ENCODE data around the gene TCEAL9. TPM values are rescaled to one million over a fixed set of nuclear protein-coding genes. Genes with fewer than 3 reads are reported as not detected.

The TCEAL9 gene, protein sequence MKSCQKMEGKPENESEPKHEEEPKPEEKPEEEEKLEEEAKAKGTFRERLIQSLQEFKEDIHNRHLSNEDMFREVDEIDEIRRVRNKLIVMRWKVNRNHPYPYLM
- total RNA-seq: 10 to 100 TPM; 32.2 to 47.0 (median 35.2) TPM
- polyA plus RNA-seq: 99.5 TPM
- long read RNA-seq, donor 1, transcript TCEAL9-201 (2 exons, 699 nt): minor isoform, 6 of 21 reads
- long read RNA-seq, donor 1, transcript TCEAL9-202 (3 exons, 1,033 nt): major isoform, 15 of 21 reads
- long read RNA-seq, donor 1, partial matches to known transcripts: 0 of 21 reads
- long read RNA-seq, donor 1, other reads (novel, unspliced or antisense): 0 of 21 reads
- long read RNA-seq, donor 2, transcript TCEAL9-202 (3 exons, 1,033 nt): major isoform, 8 of 10 reads
- long read RNA-seq, donor 2, partial matches to known transcripts: 0 of 10 reads
- long read RNA-seq, donor 2, other reads (novel, unspliced or antisense): 0 of 10 reads
- long read RNA-seq, donor 3, transcript TCEAL9-201 (2 exons, 699 nt): major isoform, 12 of 20 reads
- long read RNA-seq, donor 3, partial matches to known transcripts: 0 of 20 reads
- long read RNA-seq, donor 3, other reads (novel, unspliced or antisense): 1 of 20 reads
- long read RNA-seq, donor 4, transcript TCEAL9-202 (3 exons, 1,033 nt): major isoform, 16 of 24 reads
- long read RNA-seq, donor 4, transcript TCEAL9-201 (2 exons, 699 nt): minor isoform, 7 of 24 reads
- long read RNA-seq, donor 4, partial matches to known transcripts: 0 of 24 reads
- long read RNA-seq, donor 4, other reads (novel, unspliced or antisense): 0 of 24 reads

DNA sequence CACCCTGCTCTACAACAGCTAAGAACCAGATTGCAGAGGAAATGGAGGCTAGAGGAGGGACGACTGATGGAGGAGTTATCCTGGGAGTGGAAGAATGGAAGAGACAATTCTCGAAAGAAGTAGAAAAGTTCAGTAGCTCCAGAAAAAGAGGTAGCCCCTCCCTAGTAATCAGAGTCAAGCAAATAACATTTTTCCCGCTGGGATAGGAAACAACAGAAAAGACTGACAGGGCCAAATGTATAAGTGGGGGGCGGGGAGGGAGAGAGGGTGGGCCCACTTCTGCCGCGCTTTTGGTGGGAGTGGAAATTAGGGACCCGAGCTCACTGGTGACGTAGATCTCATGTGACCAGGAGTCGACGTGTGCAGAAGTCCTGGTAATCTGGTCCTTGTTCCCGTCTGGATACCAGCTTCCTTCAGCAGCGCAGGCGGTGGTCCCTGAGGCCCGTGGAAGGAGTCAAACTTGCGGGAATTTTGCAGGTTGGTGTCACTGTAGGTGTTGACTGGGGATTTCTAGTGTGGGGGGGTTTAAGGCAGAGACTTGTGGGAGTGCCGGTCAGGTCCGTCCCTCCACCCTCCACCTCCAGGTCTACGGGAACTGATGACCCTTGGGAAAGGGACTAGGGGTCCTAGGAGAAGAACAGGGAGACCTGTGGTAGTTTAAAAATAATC is at the start of gene TCEAL9:
Gene TCEAL9 (plus strand): TSS at position 377 of the 669 bp plus-strand sequence. CDS start 1,179 bp downstream, outside the sequence.
- no peaks in the 10 kb centered on the region for H3K9me3 ChIP-seq (ENCODE audit: control insufficient read depth, low read length)
- no peaks in the 10 kb centered on the region for H3K27me3 ChIP-seq (ENCODE audit: control insufficient read depth, insufficient read depth)
- peak within 1 kb of the TSS; percentile 93 for H3K4me3 ChIP-seq (ENCODE audit: low read length)
- under 1% methylated on average over 18 of the region's 18 CpGs for WGBS
- peak; percentile 97 for ATAC-seq
- peak within 1 kb of the TSS; percentile 91 for H3K27ac ChIP-seq (ENCODE audit: low read length)
- intact Hi-C loops (cut with DNase I): no loop called here
- no peaks in the 10 kb centered on the region for H3K4me1 ChIP-seq (ENCODE audit: control insufficient read depth, insufficient read depth, low read length)
- DNase-seq: peak; percentile 61 to 81 (median 77)

DNA sequence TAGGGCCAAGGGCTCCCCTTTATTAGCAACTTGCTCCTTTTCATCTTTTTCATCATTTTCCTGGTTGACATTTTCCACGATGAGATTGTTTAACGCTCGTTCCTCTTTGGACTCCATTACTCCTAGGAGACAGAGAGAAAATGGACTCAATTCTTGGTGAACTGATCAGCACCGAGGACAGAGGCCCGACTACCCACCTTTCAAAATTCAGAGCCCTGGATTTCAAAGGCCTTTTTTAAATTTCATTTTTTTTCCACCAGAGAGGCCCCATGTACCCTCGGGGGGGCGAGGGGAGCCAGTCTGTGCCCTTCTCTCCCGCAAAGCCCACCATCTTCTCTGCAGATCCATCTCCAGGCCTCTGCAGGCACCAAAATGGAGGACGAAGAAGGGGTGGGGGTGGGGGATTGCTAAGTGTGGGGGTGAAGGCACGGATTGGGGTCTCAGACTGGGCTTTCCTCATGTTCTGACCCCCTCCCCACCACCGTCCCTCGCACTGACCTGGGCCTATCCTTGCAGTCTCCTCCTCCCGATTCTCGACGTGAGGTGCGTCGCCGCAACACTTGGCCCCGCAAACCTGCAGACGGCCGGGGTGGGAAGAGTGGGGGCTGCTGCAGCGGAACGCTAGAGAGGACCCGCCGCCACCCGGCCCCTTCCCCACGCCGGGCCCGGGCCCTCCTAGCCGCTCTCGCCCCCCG is 46.3 kb upstream of the TCEAL9 start:
- no peaks in the 10 kb centered on the region for H3K9me3 ChIP-seq (ENCODE audit: control insufficient read depth, low read length)
- intact Hi-C loops (cut with DNase I): no loop called here
- ATAC-seq (no peak), DNase-seq (no peak)
- H3K27me3 ChIP-seq (ENCODE audit: control insufficient read depth, insufficient read depth): no peaks in the 10 kb centered on the region
- no peaks in the 10 kb centered on the region for H3K4me1 ChIP-seq (ENCODE audit: control insufficient read depth, insufficient read depth, low read length)
- 18% methylated on average over 32 of the region's 32 CpGs for whole genome bisulfite sequencing
- H3K4me3 ChIP-seq (ENCODE audit: low read length): peak overlapping the region; percentile 37
- no peak overlapping the region for H3K27ac ChIP-seq (ENCODE audit: low read length)

DNA sequence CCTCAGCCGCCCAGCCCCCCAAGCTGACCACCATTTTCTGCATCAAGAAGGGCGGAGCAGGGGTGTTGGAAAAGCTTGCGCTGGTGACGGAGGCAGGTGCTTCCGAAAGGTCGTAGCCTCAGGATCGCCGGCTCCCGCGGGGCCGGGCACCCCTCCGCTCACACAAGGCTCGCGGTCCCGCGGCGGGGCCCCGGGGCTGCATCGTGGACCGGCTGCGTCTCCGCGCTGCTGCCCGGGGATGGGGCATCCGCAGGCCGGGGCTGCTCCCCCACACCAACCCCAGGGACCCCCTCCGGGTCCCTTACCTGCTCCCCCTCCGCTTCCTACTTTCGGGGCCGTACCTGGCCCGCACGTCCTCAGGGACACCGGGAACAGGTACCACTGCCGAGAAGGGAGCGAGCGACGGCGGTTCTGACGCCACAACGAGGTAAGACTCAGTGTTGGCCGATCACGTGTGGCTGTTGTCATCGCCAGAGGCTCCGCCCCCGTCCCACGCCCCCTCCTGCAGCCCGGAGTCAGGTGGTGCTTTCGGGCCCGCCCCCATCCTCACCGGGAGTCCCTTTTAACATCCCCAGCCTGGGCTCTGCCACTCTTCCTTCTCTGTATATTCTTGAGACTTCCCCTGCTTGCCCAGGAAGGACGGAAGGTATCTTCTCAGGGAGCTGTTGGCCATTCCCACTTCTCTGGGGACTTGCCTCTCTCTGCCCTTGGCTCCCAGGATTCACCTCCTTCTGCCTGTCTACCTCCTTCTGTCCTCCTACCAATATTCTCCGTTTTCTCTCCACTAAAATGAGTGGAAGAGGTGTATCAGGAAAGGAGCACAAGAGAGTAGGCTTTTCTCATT is 45.5 kb upstream of the TCEAL9 start, which contains the start of gene BEX2:
Gene BEX2 (minus strand): TSS at position 436 of the 844 bp plus-strand sequence. CDS start 1,014 bp downstream, outside the sequence.
- H3K27me3 ChIP-seq (ENCODE audit: control insufficient read depth, insufficient read depth): no peaks in the 10 kb centered on the region
- H3K9me3 ChIP-seq (ENCODE audit: control insufficient read depth, low read length): no peaks in the 10 kb centered on the region
- peak within 1 kb of the TSS; percentile 37 for H3K4me3 ChIP-seq (ENCODE audit: low read length)
- no peaks in the 10 kb centered on the region for H3K4me1 ChIP-seq (ENCODE audit: control insufficient read depth, insufficient read depth, low read length)
- ATAC-seq: peak; percentile 90 to 95
- H3K27ac ChIP-seq (ENCODE audit: low read length): no peak within 1 kb of the TSS
- 3% methylated on average over 51 of the region's 52 CpGs for WGBS
- peak; percentile 44 to 86 (median 75) for DNase-seq
- intact Hi-C loops (cut with DNase I): no loop called here

DNA sequence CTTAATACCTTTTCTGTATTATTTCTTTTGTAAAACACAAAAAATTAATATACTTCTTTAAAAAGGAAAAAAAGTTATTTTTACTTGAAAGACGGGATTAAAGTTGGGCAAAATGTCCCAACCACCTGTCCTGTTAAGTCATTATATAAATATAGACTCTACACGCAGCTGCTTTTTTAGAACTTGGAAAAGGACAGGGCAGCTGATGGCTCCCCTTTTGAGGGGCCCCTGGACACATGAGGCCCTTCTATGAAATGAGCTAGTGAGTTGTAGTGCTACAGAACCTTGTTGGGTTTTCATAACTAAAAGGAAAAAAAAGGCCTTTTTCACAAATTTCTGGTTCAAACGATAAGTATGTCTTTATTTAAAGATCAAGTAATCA is 44.9 kb upstream of the TCEAL9 start:
- no peaks in the 10 kb centered on the region for H3K27me3 ChIP-seq (ENCODE audit: control insufficient read depth, insufficient read depth)
- DNase-seq: no peak
- no peaks in the 10 kb centered on the region for H3K9me3 ChIP-seq (ENCODE audit: control insufficient read depth, low read length)
- WGBS: 79% methylated on average over 3 of the region's 3 CpGs
- no peak overlapping the region for H3K27ac ChIP-seq (ENCODE audit: low read length)
- H3K4me3 ChIP-seq (ENCODE audit: low read length): no peak overlapping the region
- intact Hi-C loops (cut with DNase I): no loop called here
- H3K4me1 ChIP-seq (ENCODE audit: control insufficient read depth, insufficient read depth, low read length): no peaks in the 10 kb centered on the region
- no peak for ATAC-seq

DNA sequence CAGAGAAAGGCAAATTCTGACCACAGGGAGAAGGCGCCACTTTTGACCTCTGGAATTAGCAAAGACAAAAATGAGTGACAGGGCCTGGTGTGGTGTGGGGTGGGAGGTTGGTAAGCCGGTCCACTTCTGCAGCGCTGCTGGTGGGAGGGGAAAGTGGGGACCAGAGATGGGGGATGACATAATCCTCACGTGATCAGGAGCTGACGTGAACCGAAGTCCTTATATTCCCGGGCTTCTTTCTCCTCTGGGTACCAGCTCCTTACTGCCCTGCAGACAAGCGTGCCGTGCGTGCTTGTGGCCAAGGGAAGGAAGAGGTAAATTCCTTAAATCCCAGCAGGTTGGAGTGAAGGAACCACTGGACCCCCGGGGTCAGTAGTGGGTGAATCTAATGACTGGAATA is 26.3 kb upstream of the TCEAL9 start, which contains the start of gene TCEAL7:
Gene TCEAL7 (plus strand): TSS at position 249 of the 400 bp plus-strand sequence. CDS start 1,165 bp downstream, outside the sequence.
- peak; percentile 77 to 88 for ATAC-seq
- no peaks in the 10 kb centered on the region for H3K27me3 ChIP-seq (ENCODE audit: control insufficient read depth, insufficient read depth)
- intact Hi-C loops (cut with DNase I): no loop called here
- no peaks in the 10 kb centered on the region for H3K9me3 ChIP-seq (ENCODE audit: control insufficient read depth, low read length)
- H3K4me3 ChIP-seq (ENCODE audit: low read length): peak within 1 kb of the TSS; percentile 70
- H3K27ac ChIP-seq (ENCODE audit: low read length): no peak within 1 kb of the TSS
- peak in 1 of 3 donors; percentile 57 for DNase-seq
- H3K4me1 ChIP-seq (ENCODE audit: control insufficient read depth, insufficient read depth, low read length): no peaks in the 10 kb centered on the region
- WGBS: 21% methylated on average over 11 of the region's 11 CpGs

DNA sequence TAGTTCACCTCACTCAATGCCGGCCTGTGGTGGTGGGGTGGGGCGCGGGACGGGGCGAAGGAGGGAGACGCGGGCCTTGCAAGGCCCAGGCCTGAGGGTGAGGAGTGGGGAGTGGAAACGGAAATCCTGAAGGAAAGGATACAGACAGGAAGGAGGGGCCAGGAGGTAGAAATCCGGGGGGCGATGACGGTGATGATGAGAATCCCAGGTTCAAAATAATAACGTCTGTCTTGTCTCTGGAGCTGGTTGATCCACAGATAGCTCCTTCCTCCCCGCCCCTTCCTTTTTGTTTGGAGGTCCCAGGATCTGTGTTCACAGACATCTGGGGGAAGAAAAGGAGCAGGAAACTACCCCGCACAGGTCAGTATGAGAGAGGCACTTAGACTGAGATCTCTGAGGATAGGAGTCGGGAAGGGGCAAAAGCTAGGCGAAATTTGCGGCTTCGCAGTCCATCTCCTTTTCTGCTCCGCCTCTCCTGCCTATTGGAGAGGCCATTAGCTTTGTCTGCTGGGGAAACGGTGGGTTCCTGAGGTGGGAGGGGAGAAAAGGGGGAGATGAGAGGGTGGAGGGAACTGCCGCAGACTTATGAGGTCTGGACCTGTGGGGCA is 25.5 kb upstream of the TCEAL9 start:
- intact Hi-C loops (cut with DNase I): no loop called here
- Histone ChIP-seq H3K4me1 (ENCODE audit: control insufficient read depth, insufficient read depth, low read length) (no peaks in the 10 kb centered on the region), H3K4me3 (ENCODE audit: low read length) (peak overlapping the region; percentile 70), H3K27ac (ENCODE audit: low read length) (no peak overlapping the region), H3K27me3 (ENCODE audit: control insufficient read depth, insufficient read depth) (no peaks in the 10 kb centered on the region), H3K9me3 (ENCODE audit: control insufficient read depth, low read length) (no peaks in the 10 kb centered on the region)
- ATAC-seq: peak; percentile 45 to 57
- no peak for DNase-seq
- WGBS: 9% methylated on average over 21 of the region's 21 CpGs

DNA sequence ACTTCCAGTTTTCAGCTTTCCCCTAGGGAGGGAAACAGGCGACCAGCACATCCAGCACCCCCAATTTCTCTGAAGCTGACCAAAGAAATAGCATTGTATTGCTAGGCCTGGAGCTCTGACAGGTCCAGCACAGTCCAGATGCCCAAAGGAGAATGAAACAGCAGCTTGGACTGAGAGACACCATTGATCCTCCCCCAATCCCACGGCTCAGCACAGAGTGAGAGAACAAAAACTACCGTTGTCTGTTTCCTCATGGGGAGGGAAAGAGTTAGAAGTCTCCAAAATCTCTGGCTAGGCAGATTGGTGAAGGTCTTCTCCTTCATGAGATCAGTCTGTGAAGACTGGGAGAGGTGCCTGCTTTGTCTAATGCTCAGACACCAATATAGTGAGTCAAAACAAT is 17.6 kb upstream of the TCEAL9 start:
- ATAC-seq: no peak
- Histone ChIP-seq H3K4me3 (ENCODE audit: low read length) (no peak overlapping the region), H3K27me3 (ENCODE audit: control insufficient read depth, insufficient read depth) (no peaks in the 10 kb centered on the region), H3K27ac (ENCODE audit: low read length) (no peak overlapping the region), H3K4me1 (ENCODE audit: control insufficient read depth, insufficient read depth, low read length) (no peaks in the 10 kb centered on the region), H3K9me3 (ENCODE audit: control insufficient read depth, low read length) (no peaks in the 10 kb centered on the region)
- WGBS: 57% methylated on average over 3 of the region's 3 CpGs
- intact Hi-C loops (cut with DNase I): no loop called here
- DNase-seq: no peak

DNA sequence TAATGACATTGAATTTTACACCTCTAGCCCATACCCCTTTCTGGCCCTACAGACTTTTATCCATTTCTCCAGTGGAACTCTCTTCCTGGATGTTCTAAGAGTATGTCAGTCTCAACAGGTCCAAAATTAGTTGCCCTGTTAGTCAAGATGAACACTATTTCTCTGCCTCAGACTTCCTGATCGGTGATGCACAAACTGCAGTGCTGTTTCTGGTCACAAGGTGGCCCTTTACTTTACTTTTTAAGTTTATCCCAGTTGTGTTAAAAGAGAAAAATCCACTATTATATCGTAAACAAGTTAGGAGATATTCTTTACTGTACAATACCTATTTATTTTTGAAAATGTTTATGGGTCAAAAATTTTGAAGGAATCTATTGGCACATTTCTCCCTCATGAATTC is 13.2 kb upstream of the TCEAL9 start:
- Histone ChIP-seq H3K27ac (ENCODE audit: low read length) (no peak overlapping the region), H3K4me3 (ENCODE audit: low read length) (no peak overlapping the region), H3K27me3 (ENCODE audit: control insufficient read depth, insufficient read depth) (no peaks in the 10 kb centered on the region), H3K9me3 (ENCODE audit: control insufficient read depth, low read length) (no peaks in the 10 kb centered on the region), H3K4me1 (ENCODE audit: control insufficient read depth, insufficient read depth, low read length) (no peaks in the 10 kb centered on the region)
- DNase-seq: peak in 1 of 3 donors; percentile 54
- under 1% methylated on average over 2 of the region's 2 CpGs for WGBS
- intact Hi-C loops (cut with DNase I): loop anchor here (2.0 to 5.0 kb wide), 3 partner anchors 119 to 124 kb away; no protein-coding TSS in a partner anchor
- no peak for ATAC-seq

DNA sequence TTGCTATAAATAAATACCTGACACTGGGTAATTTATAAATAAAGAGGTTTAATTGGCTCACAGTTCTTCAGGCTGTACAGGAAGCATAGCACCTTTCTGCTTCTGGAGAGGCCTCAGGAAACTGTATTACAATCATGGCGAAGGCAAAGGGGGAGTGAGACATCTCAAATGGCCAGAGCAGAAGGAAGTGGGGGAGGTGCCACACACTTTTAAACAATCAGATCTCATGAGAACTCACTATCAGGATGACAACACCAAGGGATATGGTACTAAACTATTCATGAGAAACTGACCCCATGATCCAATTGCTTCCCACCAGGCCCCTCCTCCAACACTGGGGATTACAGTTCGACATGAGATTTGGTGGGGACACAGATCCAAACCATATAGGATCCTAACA is 11.7 kb upstream of the TCEAL9 start:
- DNase-seq (no peak), ATAC-seq (no peak)
- H3K27ac ChIP-seq (ENCODE audit: low read length): no peak overlapping the region
- H3K4me1 ChIP-seq (ENCODE audit: control insufficient read depth, insufficient read depth, low read length): no peaks in the 10 kb centered on the region
- WGBS: 54% methylated on average over 2 of the region's 2 CpGs
- H3K4me3 ChIP-seq (ENCODE audit: low read length): no peak overlapping the region
- H3K27me3 ChIP-seq (ENCODE audit: control insufficient read depth, insufficient read depth): no peaks in the 10 kb centered on the region
- H3K9me3 ChIP-seq (ENCODE audit: control insufficient read depth, low read length): no peaks in the 10 kb centered on the region
- intact Hi-C loops (cut with DNase I): loop anchor here in 3 of 4 donors (5.0 kb wide), 2 partner anchors 118 to 123 kb away; no protein-coding TSS in a partner anchor
